ENCODE measurements around the gene ARFIP1. TPM values are rescaled to one million over a fixed set of nuclear protein-coding genes. Genes with fewer than 3 reads are reported as not detected.
"Not testable (repeated sequence)": the region's sequence is repeated elsewhere in the genome, so short reads cannot be mapped to it uniquely, and the experiment has no call there.

The ARFIP1 gene
- total RNA-seq, 4 donors from 2014 or later: 8.4 to 11.9 (median 9.7) TPM

DNA sequence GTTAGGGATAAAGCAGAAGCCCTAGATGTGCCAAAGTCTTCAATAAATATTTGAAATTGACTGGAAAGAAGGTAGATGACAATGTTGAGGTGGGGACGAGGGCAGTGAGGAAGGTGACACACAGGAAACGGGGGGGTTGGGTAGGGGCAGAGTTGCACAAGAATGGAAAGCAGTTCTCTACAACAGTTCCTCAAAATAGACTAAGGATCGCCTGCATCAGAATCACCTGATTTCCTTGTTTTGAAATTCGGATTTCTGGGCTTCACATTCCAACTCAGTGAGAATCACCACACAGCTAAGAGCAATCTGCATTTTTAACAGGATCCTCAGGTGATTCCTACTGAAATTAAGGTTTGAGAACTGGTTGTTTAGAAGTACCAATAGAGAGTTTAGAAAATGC, 70.6 kb downstream of the ARFIP1 start:
- DNase-seq (peak; percentile 51 to 72), ATAC-seq (peak; percentile 94 to 99)
- in situ Hi-C loops (cut with MboI; ENCODE audit: low sequenced_read_pairs in 4 of 4) (no loop called here), intact Hi-C loops (cut with DNase I; ENCODE audit: low total_unique reads) (loop anchor here (5.0 kb wide), 1 partner anchor 68 kb away; no protein-coding TSS in a partner anchor)
- H3K9me3 ChIP-seq: peaks cover 0 to 5% (median 0%) of the 10 kb centered on the region in 3 donors
- peak overlapping the region in 3 of 4 donors; percentile 65 to 67 (median 67) for H3K27ac ChIP-seq
- H3K36me3 ChIP-seq: no peaks in the 10 kb centered on the region
- H3K27me3 ChIP-seq: no peaks in the 10 kb centered on the region
- H3K4me3 ChIP-seq: peak overlapping the region in 2 of 4 donors; percentile 18 to 24
- TF ChIP-seq, protein P1, sequence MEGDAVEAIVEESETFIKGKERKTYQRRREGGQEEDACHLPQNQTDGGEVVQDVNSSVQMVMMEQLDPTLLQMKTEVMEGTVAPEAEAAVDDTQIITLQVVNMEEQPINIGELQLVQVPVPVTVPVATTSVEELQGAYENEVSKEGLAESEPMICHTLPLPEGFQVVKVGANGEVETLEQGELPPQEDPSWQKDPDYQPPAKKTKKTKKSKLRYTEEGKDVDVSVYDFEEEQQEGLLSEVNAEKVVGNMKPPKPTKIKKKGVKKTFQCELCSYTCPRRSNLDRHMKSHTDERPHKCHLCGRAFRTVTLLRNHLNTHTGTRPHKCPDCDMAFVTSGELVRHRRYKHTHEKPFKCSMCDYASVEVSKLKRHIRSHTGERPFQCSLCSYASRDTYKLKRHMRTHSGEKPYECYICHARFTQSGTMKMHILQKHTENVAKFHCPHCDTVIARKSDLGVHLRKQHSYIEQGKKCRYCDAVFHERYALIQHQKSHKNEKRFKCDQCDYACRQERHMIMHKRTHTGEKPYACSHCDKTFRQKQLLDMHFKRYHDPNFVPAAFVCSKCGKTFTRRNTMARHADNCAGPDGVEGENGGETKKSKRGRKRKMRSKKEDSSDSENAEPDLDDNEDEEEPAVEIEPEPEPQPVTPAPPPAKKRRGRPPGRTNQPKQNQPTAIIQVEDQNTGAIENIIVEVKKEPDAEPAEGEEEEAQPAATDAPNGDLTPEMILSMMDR (IDR thresholded peaks at IDR 0.05 in 4 of 5, conservative IDR thresholded peaks at IDR 0.05 in 1 of 5): no peak
- TF ChIP-seq POLR2A (IDR thresholded peaks at IDR 0.05): no peak
- H3K4me1 ChIP-seq: peaks cover 10 to 11% of the 10 kb centered on the region in 2 donors

DNA sequence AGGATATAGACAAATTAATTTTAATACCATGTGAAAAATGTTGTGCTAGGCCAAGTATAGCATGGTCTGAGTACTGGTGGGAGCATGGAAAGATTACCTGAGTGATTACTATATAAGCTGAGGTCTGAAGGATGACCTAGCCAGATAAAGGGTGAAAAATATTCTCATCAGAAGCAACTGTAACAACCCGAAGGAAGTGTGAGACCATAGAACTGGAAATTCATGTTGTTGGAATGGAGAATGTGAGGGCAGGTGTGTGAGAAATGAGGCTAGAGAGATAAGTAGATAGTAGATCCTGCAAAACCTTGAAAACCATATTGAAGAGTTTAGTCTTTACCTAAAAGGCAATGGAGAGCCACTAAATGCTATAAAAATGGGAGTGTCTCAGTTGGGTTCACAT, 71.5 kb downstream of the ARFIP1 start:
- TF ChIP-seq POLR2A (IDR thresholded peaks at IDR 0.05): no peak
- TF ChIP-seq, protein P1 (IDR thresholded peaks at IDR 0.05 in 4 of 5, conservative IDR thresholded peaks at IDR 0.05 in 1 of 5): no peak
- Histone ChIP-seq H3K4me1 (peaks cover 10 to 11% of the 10 kb centered on the region in 2 donors), H3K9me3 (peaks cover 0 to 5% (median 0%) of the 10 kb centered on the region in 3 donors), H3K27me3 (no peaks in the 10 kb centered on the region), H3K36me3 (no peaks in the 10 kb centered on the region), H3K4me3 (no peak overlapping the region), H3K27ac (peak overlapping the region in 3 of 4 donors; percentile 65 to 67 (median 67))
- in situ Hi-C loops (cut with MboI; ENCODE audit: low sequenced_read_pairs in 4 of 4): no loop called here
- DNase-seq: no peak
- intact Hi-C loops (cut with DNase I; ENCODE audit: low total_unique reads): loop anchor here (5.0 kb wide), 1 partner anchor 69 kb away; no protein-coding TSS in a partner anchor
- ATAC-seq: no peak

- Histone ChIP-seq H3K4me3 (no peak overlapping the region), H3K9me3 (peaks cover 0 to 5% (median 0%) of the 10 kb centered on the region in 3 donors), H3K4me1 (peaks cover 10 to 11% of the 10 kb centered on the region in 2 donors), H3K27me3 (no peaks in the 10 kb centered on the region), H3K36me3 (no peaks in the 10 kb centered on the region), H3K27ac (no peak overlapping the region)
- ATAC-seq (no peak), DNase-seq (no peak)
- no peak for TF ChIP-seq POLR2A (IDR thresholded peaks at IDR 0.05)
- TF ChIP-seq, protein P1 (IDR thresholded peaks at IDR 0.05 in 4 of 5, conservative IDR thresholded peaks at IDR 0.05 in 1 of 5): no peak
- in situ Hi-C loops (cut with MboI; ENCODE audit: low sequenced_read_pairs in 4 of 4): no loop called here
- intact Hi-C loops (cut with DNase I; ENCODE audit: low total_unique reads): loop anchor here (5.0 kb wide), 1 partner anchor 71 kb away; no protein-coding TSS in a partner anchor
Observed at GRCh38 chr4:152853293-152853692, 73.5 kb downstream of the ARFIP1 start.

DNA sequence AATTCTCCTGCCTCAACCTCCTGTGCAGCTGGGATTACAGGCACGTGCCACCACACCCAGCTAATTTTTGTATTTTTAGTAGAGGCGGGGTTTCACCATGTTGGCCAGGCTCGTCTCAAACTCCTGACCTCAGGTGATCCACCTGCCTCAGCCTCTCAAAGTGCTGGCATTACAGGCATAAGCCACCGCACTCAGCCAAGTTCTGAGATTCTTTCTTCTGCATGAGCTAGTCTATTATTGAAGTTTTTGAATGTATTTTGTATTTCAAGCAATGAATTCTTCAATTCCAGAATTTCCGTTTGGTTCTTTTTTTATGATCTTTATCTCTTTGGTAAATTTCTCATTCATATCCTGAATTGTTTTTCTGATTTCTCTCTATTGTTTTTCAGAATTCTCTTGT, 74.3 kb downstream of the ARFIP1 start:
- in situ Hi-C loops (cut with MboI; ENCODE audit: low sequenced_read_pairs in 4 of 4); H3K36me3 ChIP-seq; H3K4me3 ChIP-seq; H3K27me3 ChIP-seq; H3K27ac ChIP-seq; ATAC-seq; H3K9me3 ChIP-seq; DNase-seq: not testable (repeated sequence)
- H3K4me1 ChIP-seq: peaks cover 10 to 11% of the 10 kb centered on the region in 2 donors
- intact Hi-C loops (cut with DNase I; ENCODE audit: low total_unique reads): loop anchor here (5.0 kb wide), 1 partner anchor 72 kb away; no protein-coding TSS in a partner anchor

DNA sequence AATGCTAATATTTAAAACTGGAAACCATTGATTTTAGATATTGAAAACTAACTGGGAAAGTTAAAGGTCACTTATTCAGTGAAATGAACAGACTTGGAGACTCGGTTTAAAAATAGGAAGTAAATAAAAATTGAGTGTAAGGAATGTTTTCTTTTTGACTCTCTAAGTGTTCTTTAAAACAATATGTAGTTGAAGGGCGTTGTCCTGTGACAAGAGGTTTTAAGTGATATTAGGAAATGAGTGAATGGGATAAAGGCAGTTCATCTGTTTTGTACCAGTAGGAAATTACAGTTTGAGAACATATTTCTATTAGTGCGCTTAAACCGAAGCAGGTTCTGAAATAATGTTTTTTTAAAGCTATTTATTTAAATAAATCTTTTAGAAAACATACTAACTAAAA, 77.2 kb downstream of the ARFIP1 start:
- TF ChIP-seq, protein P1 (IDR thresholded peaks at IDR 0.05 in 4 of 5, conservative IDR thresholded peaks at IDR 0.05 in 1 of 5): no peak
- TF ChIP-seq POLR2A (IDR thresholded peaks at IDR 0.05): no peak
- Histone ChIP-seq H3K27me3 (no peaks in the 10 kb centered on the region), H3K9me3 (peaks cover 0 to 5% (median 0%) of the 10 kb centered on the region in 3 donors), H3K4me1 (no peaks in the 10 kb centered on the region), H3K4me3 (no peak overlapping the region), H3K27ac (no peak overlapping the region), H3K36me3 (no peaks in the 10 kb centered on the region)
- ATAC-seq (no peak), DNase-seq (no peak)
- intact Hi-C loops (cut with DNase I; ENCODE audit: low total_unique reads) (no loop called here), in situ Hi-C loops (cut with MboI; ENCODE audit: low sequenced_read_pairs in 4 of 4) (no loop called here)

Data from gastrocnemius medialis (tissue), 4 donors.